ENCODE data around the gene FLYWCH2. TPM values are rescaled to one million over a fixed set of nuclear protein-coding genes. Genes with fewer than 3 reads are reported as not detected.

The FLYWCH2 gene
- total and polyA plus RNA-seq, 2 of the 4 experiments (the other 2 are of a cell fraction), result 42.3 to 66.3 TPM

DNA sequence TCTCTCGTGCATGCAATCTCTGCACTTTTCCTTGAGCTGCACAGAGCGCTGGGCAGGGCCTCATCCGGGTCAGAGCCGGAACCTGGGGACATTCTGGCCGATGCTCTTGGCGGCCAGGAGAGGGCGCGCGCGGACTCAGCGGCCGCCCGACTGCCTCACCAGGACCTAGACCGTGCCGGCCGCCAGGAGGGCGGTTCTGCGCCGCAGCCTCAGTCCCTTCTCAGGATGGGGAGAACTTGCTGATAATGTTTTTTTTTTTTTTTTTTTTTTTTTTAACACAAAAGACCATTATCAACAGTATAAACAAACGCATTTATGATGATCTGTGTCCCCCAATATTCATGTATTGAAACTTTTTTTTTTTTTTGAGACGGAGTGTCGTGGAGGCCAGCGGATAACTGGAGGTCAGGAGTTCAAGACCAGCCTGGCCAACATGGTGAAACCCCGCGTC is 8.1 kb upstream of the FLYWCH2 start:
- in situ Hi-C loops (cut with MboI; ENCODE audit: low sequenced_read_pairs), result loop anchor here (5.0 kb wide), 1 partner anchor 42 kb away; no protein-coding TSS in a partner anchor
- H3K9me3 ChIP-seq (ENCODE audit: control insufficient read depth, insufficient read depth, low read length), result no peaks in the 10 kb centered on the region; the same call in 1 of the 2 replicates

More for the DNA sequence above, 8.1 kb upstream of the FLYWCH2 start:
- no peak overlapping the region for H3K56ac ChIP-seq (ENCODE audit: extremely low read depth, insufficient read depth, low read length)
- no peaks in the 10 kb centered on the region for H3K4me1 ChIP-seq (ENCODE audit: control insufficient read depth, insufficient read depth, low read length)
- no peak overlapping the region for H3K14ac ChIP-seq (replicated peaks; ENCODE audit: low read depth, low read length)
- H3K18ac ChIP-seq (ENCODE audit: low read depth, low read length), result no peak overlapping the region
- H3K4me3 ChIP-seq (ENCODE audit: insufficient read depth, low read depth, low read length), result no peak overlapping the region
- no peak overlapping the region for H4K91ac ChIP-seq (ENCODE audit: insufficient read depth, low read depth, low read length)
- H2AK5ac ChIP-seq (ENCODE audit: low read depth, low read length), result no peak overlapping the region
- TF ChIP-seq MAZ (IDR thresholded peaks at IDR 0.05; ENCODE audit: borderline replicate concordance, low read depth, low read length), result 0 out of 2 replicates have a peak, but pooled peaks have one; percentile 25
- TF ChIP-seq SMC3 (IDR thresholded peaks at IDR 0.05; ENCODE audit: low read depth, low read length), result peak; percentile 84
- no peak for TF ChIP-seq FOS (IDR thresholded peaks at IDR 0.05; ENCODE audit: low read depth, low read length)
- no peak for TF ChIP-seq RFX5 (IDR thresholded peaks at IDR 0.05; ENCODE audit: low read depth, low read length)
- TF ChIP-seq NFE2L2 (IDR thresholded peaks at IDR 0.05; ENCODE audit: low read depth, low read length), result no peak
- TF ChIP-seq BHLHE40 (IDR thresholded peaks at IDR 0.05; ENCODE audit: low read depth, low read length), result peak; percentile 28; the same call in 1 of the 2 replicates
- TF ChIP-seq MAFK (IDR thresholded peaks at IDR 0.05; ENCODE audit: low read depth, low read length), result no peak
- TF ChIP-seq MXI1 (IDR thresholded peaks at IDR 0.05; ENCODE audit: borderline replicate concordance, low read depth, low read length), result no peak
- TF ChIP-seq CEBPB (IDR thresholded peaks at IDR 0.05; ENCODE audit: low read depth, low read length), result no peak
- peak; percentile 64 for TF ChIP-seq RCOR1 (IDR thresholded peaks at IDR 0.05; ENCODE audit: insufficient replicate concordance, low read length)
- TF ChIP-seq, protein P1, sequence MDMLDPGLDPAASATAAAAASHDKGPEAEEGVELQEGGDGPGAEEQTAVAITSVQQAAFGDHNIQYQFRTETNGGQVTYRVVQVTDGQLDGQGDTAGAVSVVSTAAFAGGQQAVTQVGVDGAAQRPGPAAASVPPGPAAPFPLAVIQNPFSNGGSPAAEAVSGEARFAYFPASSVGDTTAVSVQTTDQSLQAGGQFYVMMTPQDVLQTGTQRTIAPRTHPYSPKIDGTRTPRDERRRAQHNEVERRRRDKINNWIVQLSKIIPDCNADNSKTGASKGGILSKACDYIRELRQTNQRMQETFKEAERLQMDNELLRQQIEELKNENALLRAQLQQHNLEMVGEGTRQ (IDR thresholded peaks at IDR 0.05; ENCODE audit: low read depth, low read length), result no peak
- no peak; the same call in 1 of the 2 replicates for TF ChIP-seq CHD1 (IDR thresholded peaks at IDR 0.05; ENCODE audit: low read depth, low read length)
- peak; percentile 74 for TF ChIP-seq RAD21 (IDR thresholded peaks at IDR 0.05; ENCODE audit: low read length)
- TF ChIP-seq POLR2A (IDR thresholded peaks at IDR 0.05; ENCODE audit: low read depth, low read length), result no peak
- TF ChIP-seq, protein P2, sequence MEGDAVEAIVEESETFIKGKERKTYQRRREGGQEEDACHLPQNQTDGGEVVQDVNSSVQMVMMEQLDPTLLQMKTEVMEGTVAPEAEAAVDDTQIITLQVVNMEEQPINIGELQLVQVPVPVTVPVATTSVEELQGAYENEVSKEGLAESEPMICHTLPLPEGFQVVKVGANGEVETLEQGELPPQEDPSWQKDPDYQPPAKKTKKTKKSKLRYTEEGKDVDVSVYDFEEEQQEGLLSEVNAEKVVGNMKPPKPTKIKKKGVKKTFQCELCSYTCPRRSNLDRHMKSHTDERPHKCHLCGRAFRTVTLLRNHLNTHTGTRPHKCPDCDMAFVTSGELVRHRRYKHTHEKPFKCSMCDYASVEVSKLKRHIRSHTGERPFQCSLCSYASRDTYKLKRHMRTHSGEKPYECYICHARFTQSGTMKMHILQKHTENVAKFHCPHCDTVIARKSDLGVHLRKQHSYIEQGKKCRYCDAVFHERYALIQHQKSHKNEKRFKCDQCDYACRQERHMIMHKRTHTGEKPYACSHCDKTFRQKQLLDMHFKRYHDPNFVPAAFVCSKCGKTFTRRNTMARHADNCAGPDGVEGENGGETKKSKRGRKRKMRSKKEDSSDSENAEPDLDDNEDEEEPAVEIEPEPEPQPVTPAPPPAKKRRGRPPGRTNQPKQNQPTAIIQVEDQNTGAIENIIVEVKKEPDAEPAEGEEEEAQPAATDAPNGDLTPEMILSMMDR (conservative IDR thresholded peaks at IDR 0.05; ENCODE audit: low read depth, low read length), result peak; percentile 97
- TF ChIP-seq, protein P3, sequence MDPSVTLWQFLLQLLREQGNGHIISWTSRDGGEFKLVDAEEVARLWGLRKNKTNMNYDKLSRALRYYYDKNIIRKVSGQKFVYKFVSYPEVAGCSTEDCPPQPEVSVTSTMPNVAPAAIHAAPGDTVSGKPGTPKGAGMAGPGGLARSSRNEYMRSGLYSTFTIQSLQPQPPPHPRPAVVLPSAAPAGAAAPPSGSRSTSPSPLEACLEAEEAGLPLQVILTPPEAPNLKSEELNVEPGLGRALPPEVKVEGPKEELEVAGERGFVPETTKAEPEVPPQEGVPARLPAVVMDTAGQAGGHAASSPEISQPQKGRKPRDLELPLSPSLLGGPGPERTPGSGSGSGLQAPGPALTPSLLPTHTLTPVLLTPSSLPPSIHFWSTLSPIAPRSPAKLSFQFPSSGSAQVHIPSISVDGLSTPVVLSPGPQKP (IDR thresholded peaks at IDR 0.05; ENCODE audit: borderline replicate concordance, low read depth, low read length), result no peak
- H3K4ac ChIP-seq (ENCODE audit: low read depth, low read length), result no peak overlapping the region
- no peak overlapping the region for H3K9ac ChIP-seq (ENCODE audit: low read depth, low read length)
- no TSS peak for BruUV-seq (replicated peaks)
- dilution Hi-C loops (cut with HindIII; ENCODE audit: low sequenced_read_pairs, unreplicated experiment), result no loop called here
- no peaks in the 10 kb centered on the region for H3K36me3 ChIP-seq (ENCODE audit: control insufficient read depth, insufficient read depth, low read length)
- ATAC-seq (ENCODE audit: low read depth), result peak; percentile 100
- H2BK5ac ChIP-seq (ENCODE audit: low read depth, low read length, poor library complexity, severe bottlenecking), result no peak overlapping the region
- no peak overlapping the region for H3K27ac ChIP-seq (ENCODE audit: insufficient read depth, low read length)
- H2AK9ac ChIP-seq (replicated peaks; ENCODE audit: low read depth, low read length, poor library complexity), result no peak overlapping the region
- WGBS, 2 experiments (ENCODE audit: extremely low coverage in 2 of 2, insufficient read length in 1 of 2), result no CpG with 5 or more reads among the region's 25 CpGs
- no peak overlapping the region for H2BK120ac ChIP-seq (ENCODE audit: low read depth, low read length)
- H4K5ac ChIP-seq (ENCODE audit: low read depth, low read length), result no peak overlapping the region
- H2BK15ac ChIP-seq (ENCODE audit: low read depth, low read length), result no peak overlapping the region
- no peaks in the 10 kb centered on the region for H3K9me1 ChIP-seq (ENCODE audit: insufficient read depth, low read length)
- peak overlapping the region; percentile 46 for H2AFZ ChIP-seq (replicated peaks; ENCODE audit: low read length, poor library complexity)
- H3K23ac ChIP-seq (ENCODE audit: low read depth, low read length), result no peak overlapping the region
- ChIA-PET POLR2A (ENCODE audit: unreplicated experiment) (interaction anchor here (0.6 kb wide), 1 partner anchor 122 kb away, joined by 4 read pairs; the partner anchor contains the start of gene SRRM2), CTCF (interaction anchor here (0.6 kb wide), 1 partner anchor 32 kb away, joined by 10 read pairs; no protein-coding TSS in a partner anchor)
- no peak overlapping the region for H3K4me2 ChIP-seq (ENCODE audit: low read depth, low read length)
- no peaks in the 10 kb centered on the region for H4K20me1 ChIP-seq (ENCODE audit: insufficient read depth, low read length)
- intact Hi-C loops (cut with micrococcal nuclease), result loop anchor here (1.0 kb wide), 1 partner anchor 44 kb away; no protein-coding TSS in a partner anchor
- H2BK20ac ChIP-seq (ENCODE audit: low read depth, low read length), result no peak overlapping the region
- peak; percentile 61 for DNase-seq
- peak overlapping the region; percentile 89 to 90; a peak in 2 of 4 replicates for H4K8ac ChIP-seq (ENCODE audit: low read depth in 2 of 2, low read length in 2 of 2)
- no peaks in the 10 kb centered on the region for H3K27me3 ChIP-seq (ENCODE audit: control insufficient read depth, insufficient read depth, low read length)
- no peaks in the 10 kb centered on the region for H3K79me1 ChIP-seq (ENCODE audit: low read depth in 1 of 2, low read length in 2 of 2)
